ENCODE measurements around the gene DNAJC10.
"Not testable (repeated sequence)": the region's sequence is repeated elsewhere in the genome, so short reads cannot be mapped to it uniquely, and the experiment has no call there.

DNAJC10 gene

GRCh38 chr2:182728014-182728413, 12.0 kb downstream of the DNAJC10 start:
- H3K4me1 ChIP-seq (ENCODE audit: control insufficient read depth, insufficient read depth, low read length) = no peaks in the 10 kb centered on the region
- no peak overlapping the region for H3K9ac ChIP-seq (ENCODE audit: low read depth, low read length)
- H3K36me3 ChIP-seq (ENCODE audit: control insufficient read depth, insufficient read depth, low read length) = peaks cover 11% of the 10 kb centered on the region
- H3K4me3 ChIP-seq (ENCODE audit: low read depth, low read length) = no peak overlapping the region
- no peaks in the 10 kb centered on the region for H3K27me3 ChIP-seq (ENCODE audit: control insufficient read depth, insufficient read depth, low read length)
- H3K9me3 ChIP-seq (ENCODE audit: control insufficient read depth, insufficient read depth, low read length) = no peaks in the 10 kb centered on the region

- no peaks in the 10 kb centered on the region for H3K9me3 ChIP-seq (ENCODE audit: control insufficient read depth, insufficient read depth, low read length)
- H3K27me3 ChIP-seq (ENCODE audit: control insufficient read depth, insufficient read depth, low read length) = no peaks in the 10 kb centered on the region
- H3K9ac ChIP-seq (ENCODE audit: low read depth, low read length) = no peak overlapping the region
- peaks cover 11% of the 10 kb centered on the region for H3K36me3 ChIP-seq (ENCODE audit: control insufficient read depth, insufficient read depth, low read length)
- no peaks in the 10 kb centered on the region for H3K4me1 ChIP-seq (ENCODE audit: control insufficient read depth, insufficient read depth, low read length)
- H3K4me3 ChIP-seq (ENCODE audit: low read depth, low read length) = no peak overlapping the region
Observed at GRCh38 chr2:182729710-182730339, 13.8 kb downstream of the DNAJC10 start.

GRCh38 chr2:182730486-182730885, 14.4 kb downstream of the DNAJC10 start:
- H3K9me3 ChIP-seq (ENCODE audit: control insufficient read depth, insufficient read depth, low read length) = no peaks in the 10 kb centered on the region
- H3K27me3 ChIP-seq (ENCODE audit: control insufficient read depth, insufficient read depth, low read length) = no peaks in the 10 kb centered on the region
- H3K4me1 ChIP-seq (ENCODE audit: control insufficient read depth, insufficient read depth, low read length) = no peaks in the 10 kb centered on the region
- H3K4me3 ChIP-seq (ENCODE audit: low read depth, low read length) = no peak overlapping the region
- H3K36me3 ChIP-seq (ENCODE audit: control insufficient read depth, insufficient read depth, low read length) = peaks cover 11% of the 10 kb centered on the region
- H3K9ac ChIP-seq (ENCODE audit: low read depth, low read length) = no peak overlapping the region

GRCh38 chr2:182732736-182733135, 16.7 kb downstream of the DNAJC10 start:
- Histone ChIP-seq H3K4me3 (ENCODE audit: low read depth, low read length) (no peak overlapping the region), H3K9me3 (ENCODE audit: control insufficient read depth, insufficient read depth, low read length) (no peaks in the 10 kb centered on the region), H3K27me3 (ENCODE audit: control insufficient read depth, insufficient read depth, low read length) (no peaks in the 10 kb centered on the region), H3K9ac (ENCODE audit: low read depth, low read length) (no peak overlapping the region), H3K36me3 (ENCODE audit: control insufficient read depth, insufficient read depth, low read length) (peaks cover 7% of the 10 kb centered on the region), H3K4me1 (ENCODE audit: control insufficient read depth, insufficient read depth, low read length) (no peaks in the 10 kb centered on the region)

GRCh38 chr2:182733572-182733971, 17.5 kb downstream of the DNAJC10 start:
- no peaks in the 10 kb centered on the region for H3K9me3 ChIP-seq (ENCODE audit: control insufficient read depth, insufficient read depth, low read length)
- peaks cover 7% of the 10 kb centered on the region for H3K36me3 ChIP-seq (ENCODE audit: control insufficient read depth, insufficient read depth, low read length)
- H3K4me3 ChIP-seq (ENCODE audit: low read depth, low read length) = no peak overlapping the region
- H3K4me1 ChIP-seq (ENCODE audit: control insufficient read depth, insufficient read depth, low read length) = no peaks in the 10 kb centered on the region
- no peaks in the 10 kb centered on the region for H3K27me3 ChIP-seq (ENCODE audit: control insufficient read depth, insufficient read depth, low read length)
- no peak overlapping the region for H3K9ac ChIP-seq (ENCODE audit: low read depth, low read length)

- not testable (repeated sequence) for H3K36me3 ChIP-seq (ENCODE audit: control insufficient read depth, insufficient read depth, low read length); H3K9ac ChIP-seq (ENCODE audit: low read depth, low read length); H3K9me3 ChIP-seq (ENCODE audit: control insufficient read depth, insufficient read depth, low read length); H3K27me3 ChIP-seq (ENCODE audit: control insufficient read depth, insufficient read depth, low read length); H3K4me3 ChIP-seq (ENCODE audit: low read depth, low read length); H3K4me1 ChIP-seq (ENCODE audit: control insufficient read depth, insufficient read depth, low read length)
Observed at GRCh38 chr2:182736856-182737255, 20.8 kb downstream of the DNAJC10 start.

- Histone ChIP-seq H3K27me3 (ENCODE audit: control insufficient read depth, insufficient read depth, low read length) (no peaks in the 10 kb centered on the region), H3K4me1 (ENCODE audit: control insufficient read depth, insufficient read depth, low read length) (no peaks in the 10 kb centered on the region), H3K36me3 (ENCODE audit: control insufficient read depth, insufficient read depth, low read length) (peaks cover 5% of the 10 kb centered on the region), H3K9ac (ENCODE audit: low read depth, low read length) (no peak overlapping the region), H3K9me3 (ENCODE audit: control insufficient read depth, insufficient read depth, low read length) (no peaks in the 10 kb centered on the region), H3K4me3 (ENCODE audit: low read depth, low read length) (no peak overlapping the region)
Observed at GRCh38 chr2:182740701-182741100, 24.6 kb downstream of the DNAJC10 start.

- no peaks in the 10 kb centered on the region for H3K27me3 ChIP-seq (ENCODE audit: control insufficient read depth, insufficient read depth, low read length)
- no peaks in the 10 kb centered on the region for H3K9me3 ChIP-seq (ENCODE audit: control insufficient read depth, insufficient read depth, low read length)
- peaks cover 5% of the 10 kb centered on the region for H3K36me3 ChIP-seq (ENCODE audit: control insufficient read depth, insufficient read depth, low read length)
- no peak overlapping the region for H3K9ac ChIP-seq (ENCODE audit: low read depth, low read length)
- no peaks in the 10 kb centered on the region for H3K4me1 ChIP-seq (ENCODE audit: control insufficient read depth, insufficient read depth, low read length)
- no peak overlapping the region for H3K4me3 ChIP-seq (ENCODE audit: low read depth, low read length)
Observed at GRCh38 chr2:182741620-182742019, 25.6 kb downstream of the DNAJC10 start.

- Histone ChIP-seq H3K9me3 (ENCODE audit: control insufficient read depth, insufficient read depth, low read length) (no peaks in the 10 kb centered on the region), H3K27me3 (ENCODE audit: control insufficient read depth, insufficient read depth, low read length) (no peaks in the 10 kb centered on the region), H3K4me3 (ENCODE audit: low read depth, low read length) (no peak overlapping the region), H3K9ac (ENCODE audit: low read depth, low read length) (no peak overlapping the region), H3K4me1 (ENCODE audit: control insufficient read depth, insufficient read depth, low read length) (no peaks in the 10 kb centered on the region), H3K36me3 (ENCODE audit: control insufficient read depth, insufficient read depth, low read length) (peaks cover 5% of the 10 kb centered on the region)
Observed at GRCh38 chr2:182744490-182744889, 28.4 kb downstream of the DNAJC10 start.

- Histone ChIP-seq H3K9ac (ENCODE audit: low read depth, low read length) (no peak overlapping the region), H3K4me1 (ENCODE audit: control insufficient read depth, insufficient read depth, low read length) (no peaks in the 10 kb centered on the region), H3K9me3 (ENCODE audit: control insufficient read depth, insufficient read depth, low read length) (no peaks in the 10 kb centered on the region), H3K36me3 (ENCODE audit: control insufficient read depth, insufficient read depth, low read length) (peaks cover 5% of the 10 kb centered on the region), H3K27me3 (ENCODE audit: control insufficient read depth, insufficient read depth, low read length) (no peaks in the 10 kb centered on the region), H3K4me3 (ENCODE audit: low read depth, low read length) (no peak overlapping the region)
Observed at GRCh38 chr2:182745061-182745460, 29.0 kb downstream of the DNAJC10 start.

GRCh38 chr2:182745894-182746293, 29.8 kb downstream of the DNAJC10 start:
- not testable (repeated sequence) for H3K9ac ChIP-seq (ENCODE audit: low read depth, low read length); H3K36me3 ChIP-seq (ENCODE audit: control insufficient read depth, insufficient read depth, low read length); H3K4me1 ChIP-seq (ENCODE audit: control insufficient read depth, insufficient read depth, low read length)

GRCh38 chr2:182754231-182754630, 38.2 kb downstream of the DNAJC10 start:
- H3K9me3 ChIP-seq (ENCODE audit: control insufficient read depth, insufficient read depth, low read length) = no peaks in the 10 kb centered on the region
- no peak overlapping the region for H3K9ac ChIP-seq (ENCODE audit: low read depth, low read length)
- no peak overlapping the region for H3K4me3 ChIP-seq (ENCODE audit: low read depth, low read length)
- no peaks in the 10 kb centered on the region for H3K4me1 ChIP-seq (ENCODE audit: control insufficient read depth, insufficient read depth, low read length)
- no peaks in the 10 kb centered on the region for H3K27me3 ChIP-seq (ENCODE audit: control insufficient read depth, insufficient read depth, low read length)
- H3K36me3 ChIP-seq (ENCODE audit: control insufficient read depth, insufficient read depth, low read length) = peaks cover 8% of the 10 kb centered on the region

More at GRCh38 chr2:182745894-182746293, 29.8 kb downstream of the DNAJC10 start:
- not testable (repeated sequence) for H3K4me3 ChIP-seq (ENCODE audit: low read depth, low read length); H3K27me3 ChIP-seq (ENCODE audit: control insufficient read depth, insufficient read depth, low read length); H3K9me3 ChIP-seq (ENCODE audit: control insufficient read depth, insufficient read depth, low read length)

Data from iPS-15b (cell line).